DOHH2 (cell line): Measurements from ENCODE around the gene RNU7-1.

Experiments used
- H3F3A ChIP-seq: fragments of 200-600 bp; sonication (generic), shearing (Covaris generic); 2 replicates; pipeline ENCODE4 v1.6.0; 2016; ENCODE audit warnings: antibody characterized with exemption, mild to moderate bottlenecking; ENCODE audit not compliant: control insufficient read depth, insufficient read depth
- H3K27ac ChIP-seq: fragments of 200-600 bp; sonication (generic); 2 replicates; pipeline ENCODE4 v1.5.1; 2014; ENCODE audit warnings: low read depth, mild to moderate bottlenecking, low read length, moderate library complexity
- H3K27me3 ChIP-seq: fragments of 200-600 bp; sonication (generic); 2 replicates; pipeline ENCODE4 v1.6.1; 2014; ENCODE audit warnings: mild to moderate bottlenecking, low read length, mixed read lengths; ENCODE audit not compliant: control insufficient read depth
- H3K36me3 ChIP-seq: fragments of 200-600 bp; sonication (generic); 2 replicates; pipeline ENCODE4 v1.6.1; 2014; ENCODE audit warnings: mild to moderate bottlenecking, low read length, moderate library complexity, mixed read lengths; ENCODE audit not compliant: control insufficient read depth
- H3K4me1 ChIP-seq: fragments of 200-600 bp; sonication (generic); 2 replicates; pipeline ENCODE4 v1.6.1; 2014; ENCODE audit warnings: mild to moderate bottlenecking, low read length, mixed read lengths; ENCODE audit not compliant: control insufficient read depth
- H3K4me2 ChIP-seq: fragments of 200-600 bp; sonication (generic); 2 replicates; pipeline ENCODE4 v1.6.0; 2014; ENCODE audit warnings: mild to moderate bottlenecking, low read length, moderate library complexity
- H3K4me3 ChIP-seq: fragments of 200-600 bp; sonication (generic); 2 replicates; pipeline ENCODE4 v1.5.1; 2014; ENCODE audit warnings: mild to moderate bottlenecking, low read length, mixed read lengths
- H3K79me2 ChIP-seq: fragments of 200-600 bp; sonication (generic); 2 replicates; pipeline ENCODE4 v1.6.1; 2014; ENCODE audit warnings: mild to moderate bottlenecking, low read length, mixed read lengths; ENCODE audit not compliant: control insufficient read depth
- H3K9me2 ChIP-seq: fragments of 200-600 bp; sonication (generic); replicated peaks from 2 replicates; pipeline ENCODE4 v1.6.1; 2014; ENCODE audit warnings: mild to moderate bottlenecking, low read length, mixed read lengths; ENCODE audit not compliant: control insufficient read depth
- H3K9me3 ChIP-seq: fragments of 200-600 bp; sonication (generic); 2 replicates; pipeline ENCODE4 v1.6.1; 2014; ENCODE audit warnings: antibody characterized with exemption, low read length, mixed read lengths; ENCODE audit not compliant: control insufficient read depth, insufficient read depth
- H4K20me1 ChIP-seq: fragments of 200-600 bp; sonication (generic); 2 replicates; pipeline ENCODE4 v1.6.0; 2014; ENCODE audit warnings: low read depth, mild to moderate bottlenecking, antibody characterized with exemption, low read length, moderate library complexity; ENCODE audit not compliant: control insufficient read depth, insufficient read depth
- CTCF ChIP-seq: fragments of 200-600 bp; sonication (generic); IDR thresholded peaks from one replicate; pipeline ENCODE4 v1.5.1; 2014; ENCODE audit warnings: antibody characterized with exemption, mild to moderate bottlenecking, low read depth, low read length; ENCODE audit not compliant: poor library complexity, severe bottlenecking
- EZH2phosphoT487 ChIP-seq: fragments of 200-600 bp; sonication (generic); IDR thresholded peaks from 2 replicates; pipeline ENCODE4 v1.6.1; 2017; ENCODE audit warnings: borderline replicate concordance, mild to moderate bottlenecking, antibody characterized with exemption, low read length, moderate library complexity, mixed read lengths

Gene RNU7-1

GRCh38 chr12:6917491-6918231, 26.0 kb upstream of the RNU7-1 start:
- no peaks in the 10 kb centered on the region for H3K36me3 ChIP-seq
- no peaks in the 10 kb centered on the region for H3K9me3 ChIP-seq
- H4K20me1 ChIP-seq = no peaks in the 10 kb centered on the region
- H3K4me1 ChIP-seq = peaks cover 32% of the 10 kb centered on the region
- no peak overlapping the region for H3K27ac ChIP-seq
- no peaks in the 10 kb centered on the region for H3K9me2 ChIP-seq
- H3K27me3 ChIP-seq = peaks cover 61% of the 10 kb centered on the region
- no peaks in the 10 kb centered on the region for H3K79me2 ChIP-seq
- no peaks in the 10 kb centered on the region; the same call in 1 of the 2 replicates for H3F3A ChIP-seq
- no peak overlapping the region for H3K4me2 ChIP-seq
- H3K4me3 ChIP-seq = no peak overlapping the region
- TF ChIP-seq CTCF = no peak

GRCh38 chr12:6919588-6919987, 24.0 kb upstream of the RNU7-1 start:
- Histone ChIP-seq H3K9me2 (no peaks in the 10 kb centered on the region), H3K4me2 (no peak overlapping the region), H3K9me3 (no peaks in the 10 kb centered on the region), H3K79me2 (no peaks in the 10 kb centered on the region), H3K4me3 (no peak overlapping the region), H4K20me1 (no peaks in the 10 kb centered on the region), H3K36me3 (no peaks in the 10 kb centered on the region), H3K4me1 (peaks cover 42% of the 10 kb centered on the region), H3K27ac (no peak overlapping the region), H3K27me3 (peaks cover 46% of the 10 kb centered on the region), H3F3A (no peaks in the 10 kb centered on the region; the same call in 1 of the 2 replicates)
- TF ChIP-seq EZH2phosphoT487 (no peak), CTCF (no peak)

GRCh38 chr12:6921539-6921938, 22.1 kb upstream of the RNU7-1 start:
- Histone ChIP-seq H3K9me2 (no peaks in the 10 kb centered on the region), H3K4me3 (0 out of 2 replicates have a peak overlapping the region, but pooled peaks have one; percentile 2), H3K9me3 (no peaks in the 10 kb centered on the region), H3K4me2 (peak overlapping the region; percentile 65), H4K20me1 (no peaks in the 10 kb centered on the region), H3K79me2 (no peaks in the 10 kb centered on the region), H3K36me3 (no peaks in the 10 kb centered on the region), H3F3A (no peaks in the 10 kb centered on the region; the same call in 1 of the 2 replicates), H3K4me1 (peaks cover 38% of the 10 kb centered on the region), H3K27me3 (peaks cover 44% of the 10 kb centered on the region), H3K27ac (no peak overlapping the region)
- TF ChIP-seq EZH2phosphoT487 = no peak
- no peak for TF ChIP-seq CTCF
